HCT116 (cell line): ENCODE results near the gene PDE7B. TPM values are rescaled to one million over a fixed set of nuclear protein-coding genes. Genes with fewer than 3 reads are reported as not detected.

Source experiments
- ATAC-seq: fragments of 200-7000 bp; cut with Tn5 transposase; 2 replicates; pipeline ENCODE4 v1.9.1; 2020; ENCODE audit warnings: mild to moderate bottlenecking, moderate library complexity
- BruUV-seq: library from RNA; stranded (reverse); fragments of 400-500 nt; replicated peaks from 2 replicates; lab custom pipeline; 2021; lab: Mats Ljungman, UMichigan
- CTCF ChIA-PET: fragments of 300-600 bp; sonication (Branson Sonifier 250); formaldehyde crosslinking; loops from one replicate; lab custom pipeline; 2021; ENCODE audit warnings: antibody characterized with exemption; lab: Charles Lee
- POLR2A ChIA-PET: fragments of 300-600, 350-600 bp; sonication (Branson Sonifier 250); formaldehyde crosslinking; loops from one replicate; lab custom pipeline; 2021; ENCODE audit warnings: antibody characterized with exemption; lab: Charles Lee
- RAD21 ChIA-PET, 2 experiments: fragments of 300-600 bp; sonication (Branson Sonifier 250); formaldehyde crosslinking; loops; one replicate each; lab custom pipeline; 2023; ENCODE audit warnings: low total read pairs in 2 of 2; ENCODE audit not compliant: uncharacterized antibody in 2 of 2, unreplicated experiment in 2 of 2, low non-redundant PET in 1 of 2; lab: Charles Lee
- DNase-seq: peaks from one replicate; pipeline ENCODE4 v3.0.0-alpha.2; 2010; ENCODE audit warnings: low read depth, low spot score
- H2AFZ ChIP-seq: fragments of 200-600 bp; shearing (Covaris generic), sonication (generic); 2 replicates; pipeline ENCODE4 v1.6.1; 2017; ENCODE audit warnings: low read depth, mixed run types, mixed read lengths, antibody characterized with exemption, low read length; ENCODE audit not compliant: poor library complexity, severe bottlenecking
- H3K27ac ChIP-seq: 2 replicates; pipeline ENCODE4 v1.5.1; 2012; ENCODE audit warnings: low read depth, low read length
- H3K27me3 ChIP-seq: fragments of 200-600 bp; sonication (generic); 2 replicates; pipeline ENCODE4 v1.6.1; 2016; ENCODE audit warnings: mixed run types, low read length, mixed read lengths; ENCODE audit not compliant: insufficient read depth
- H3K36me3 ChIP-seq, 2 experiments: fragments of 200-500 bp in 1 of 2; fragments of 200-600 bp in 1 of 2; sonication (Bioruptor generic) in 1 of 2; sonication (generic) in 1 of 2; 2 replicates each; pipeline versions ENCODE4 v1.5.1 to v1.6.1; 2014 to 2016; ENCODE audit warnings: low read length in 2 of 2, inconsistent platforms in 1 of 2, mixed read lengths in 1 of 2, mixed run types in 1 of 2; ENCODE audit not compliant: insufficient read depth in 2 of 2, control insufficient read depth in 1 of 2
- H3K4me1 ChIP-seq, 2 experiments: fragments of 200-600 bp in 1 of 2; sonication (generic) in 1 of 2; 2 replicates each; pipeline versions ENCODE4 v1.5.1 to v1.6.1; 2012 to 2017; ENCODE audit warnings: low read length in 2 of 2, inconsistent platforms in 1 of 2, mild to moderate bottlenecking in 1 of 2, mixed read lengths in 1 of 2, mixed run types in 1 of 2, moderate library complexity in 1 of 2; ENCODE audit not compliant: insufficient read depth in 2 of 2, control insufficient read depth in 1 of 2
- H3K4me2 ChIP-seq: fragments of 200-600 bp; sonication (generic); 2 replicates; pipeline ENCODE4 v1.6.1; 2017; ENCODE audit warnings: mixed run types, low read length, mixed read lengths
- H3K4me3 ChIP-seq, 2 experiments: fragments of 200-600 bp in 1 of 2; sonication (generic) in 1 of 2; replicated peaks in 1 of 2; 2 replicates each; pipeline ENCODE4 v1.5.1; 2011 to 2016; ENCODE audit warnings: low read length in 2 of 2, control low read depth in 1 of 2, low read depth in 1 of 2, mild to moderate bottlenecking in 1 of 2, mixed read lengths in 1 of 2, mixed run types in 1 of 2
- H3K79me2 ChIP-seq: fragments of 200-600 bp; sonication (generic); 2 replicates; pipeline ENCODE4 v1.6.1; 2017; ENCODE audit warnings: mild to moderate bottlenecking, mixed run types, low read length, moderate library complexity, mixed read lengths; ENCODE audit not compliant: insufficient read depth
- H3K9ac ChIP-seq: fragments of 200-600 bp; sonication (generic); 2 replicates; pipeline ENCODE4 v1.6.1; 2016; ENCODE audit warnings: low read length, mixed read lengths
- H3K9me2 ChIP-seq: fragments of 200-600 bp; sonication (generic), shearing (Covaris generic); 2 replicates; pipeline ENCODE4 v1.6.1; 2017; ENCODE audit warnings: mixed run types, mild to moderate bottlenecking, moderate library complexity; ENCODE audit not compliant: insufficient read depth
- H3K9me3 ChIP-seq, 2 experiments: fragments of 200-500 bp in 1 of 2; fragments of 200-600 bp in 1 of 2; sonication (Bioruptor generic) in 1 of 2; sonication (generic) in 1 of 2; 2 replicates each; pipeline ENCODE4 v1.6.1; 2014 to 2017; ENCODE audit warnings: low read length in 2 of 2, mixed read lengths in 2 of 2, inconsistent platforms in 1 of 2, low read depth in 1 of 2, mild to moderate bottlenecking in 1 of 2, mixed run types in 1 of 2, moderate library complexity in 1 of 2; ENCODE audit not compliant: control insufficient read depth in 1 of 2, insufficient read depth in 1 of 2
- H4K20me1 ChIP-seq: fragments of 200-600 bp; sonication (generic), shearing (Covaris generic); 2 replicates; pipeline ENCODE4 v1.6.1; 2017; ENCODE audit warnings: mixed run types, mild to moderate bottlenecking, moderate library complexity; ENCODE audit not compliant: insufficient read depth
- CEBPB ChIP-seq: IDR thresholded peaks from 2 replicates; pipeline ENCODE4 v1.6.1; 2012; ENCODE audit warnings: low read depth
- ELF1 ChIP-seq: IDR thresholded peaks from 2 replicates; pipeline ENCODE4 v1.6.1; 2012; ENCODE audit warnings: low read depth, borderline replicate concordance
- FOSL1 ChIP-seq: IDR thresholded peaks from 2 replicates; pipeline ENCODE4 v1.6.1; 2012; ENCODE audit warnings: low read depth
- SIN3A ChIP-seq: IDR thresholded peaks from 2 replicates; pipeline ENCODE4 v1.6.1; 2012; ENCODE audit warnings: low read depth
- TCF7L2 ChIP-seq: IDR thresholded peaks from 2 replicates; pipeline ENCODE4 v1.7.0; 2011; ENCODE audit warnings: borderline replicate concordance, inconsistent platforms; ENCODE audit not compliant: insufficient read depth, insufficient read length; ENCODE audit errors: extremely low read depth
- intact Hi-C: fragments of 100-400 bp; cut with micrococcal nuclease; formaldehyde crosslinking; loops from 2 replicates; pipeline ENCODE4 v1.10.0; 2022
- total RNA-seq: library from RNA; stranded (reverse); gene quantifications from one replicate; pipeline ENCODE4 v1.2.1, GENCODE V29; 2021; ENCODE audit not compliant: unreplicated experiment
- TF ChIP-seq, protein P1 (sequence below), 3 experiments: fragments of 200-600 bp in 1 of 3; sonication (generic) in 1 of 3; IDR thresholded peaks in 2 of 3; conservative IDR thresholded peaks in 1 of 3; 2 replicates each; pipeline ENCODE4 v1.5.1; 2012 to 2017; ENCODE audit warnings: low read depth in 2 of 3, low read length in 2 of 3, antibody characterized with exemption in 1 of 3, borderline replicate concordance in 1 of 3, control low read depth in 1 of 3, mild to moderate bottlenecking in 1 of 3, mixed read lengths in 1 of 3, mixed run types in 1 of 3, moderate library complexity in 1 of 3; ENCODE audit not compliant: insufficient read depth in 1 of 3

The PDE7B gene
- total RNA-seq, 1 experiment from 2014 or later: 0.61 TPM

DNA sequence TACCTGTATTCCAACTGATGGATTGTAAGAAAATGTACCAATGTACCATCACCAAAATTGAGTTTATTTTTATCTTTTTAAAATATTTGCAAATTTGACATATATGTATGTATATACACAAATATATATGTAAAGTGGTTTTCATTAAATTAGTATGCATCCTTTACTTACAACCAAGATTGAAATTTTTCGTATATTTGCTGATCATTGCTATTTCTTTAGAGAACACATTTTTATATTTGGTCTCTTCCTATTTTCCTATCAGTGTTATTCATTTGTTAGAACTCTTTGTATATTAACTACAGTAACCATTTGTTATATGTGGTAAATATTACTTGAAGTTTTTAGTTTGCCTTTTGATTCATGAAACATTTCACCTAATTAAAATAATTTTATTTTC is 324.4 kb downstream of the PDE7B start (continued):
- TF ChIP-seq SIN3A (no peak), ELF1 (no peak)

DNA sequence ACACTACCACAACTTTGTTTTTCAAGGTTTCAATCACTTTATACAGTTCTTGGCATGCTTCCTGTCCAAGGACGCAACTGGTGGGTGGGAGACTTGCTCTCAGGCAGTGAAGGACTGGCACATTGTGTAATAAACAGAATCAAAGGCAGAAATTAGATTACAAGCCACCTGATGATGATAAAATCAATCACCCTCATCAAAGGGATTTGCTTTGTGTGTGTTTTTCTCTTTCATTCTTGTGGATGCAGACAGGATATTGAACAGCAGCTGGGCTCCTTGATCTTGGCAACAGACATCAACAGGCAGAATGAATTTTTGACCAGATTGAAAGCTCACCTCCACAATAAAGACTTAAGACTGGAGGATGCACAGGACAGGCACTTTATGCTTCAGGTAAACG is 327.2 kb downstream of the PDE7B start:
- ATAC-seq: no peak
- ChIA-PET POLR2A (no interaction called here), CTCF (no interaction called here)

More for the DNA sequence above, 327.2 kb downstream of the PDE7B start:
- intact Hi-C loops: no loop called here
- Histone ChIP-seq H3K27ac (no peak overlapping the region), H3K9ac (no peak overlapping the region), H3K79me2 (no peaks in the 10 kb centered on the region), H4K20me1 (no peaks in the 10 kb centered on the region), H3K36me3 (no peaks in the 10 kb centered on the region), H3K4me2 (no peak overlapping the region), H2AFZ (no peak overlapping the region), H3K9me3 (no peaks in the 10 kb centered on the region), H3K4me3 (no peak overlapping the region), H3K27me3 (no peaks in the 10 kb centered on the region), H3K9me2 (no peaks in the 10 kb centered on the region)
- RAD21 ChIA-PET: no interaction called here
- no TSS peak for BruUV-seq
- no peak for DNase-seq
- TF ChIP-seq TCF7L2: peak; percentile 50
- TF ChIP-seq, protein P1, sequence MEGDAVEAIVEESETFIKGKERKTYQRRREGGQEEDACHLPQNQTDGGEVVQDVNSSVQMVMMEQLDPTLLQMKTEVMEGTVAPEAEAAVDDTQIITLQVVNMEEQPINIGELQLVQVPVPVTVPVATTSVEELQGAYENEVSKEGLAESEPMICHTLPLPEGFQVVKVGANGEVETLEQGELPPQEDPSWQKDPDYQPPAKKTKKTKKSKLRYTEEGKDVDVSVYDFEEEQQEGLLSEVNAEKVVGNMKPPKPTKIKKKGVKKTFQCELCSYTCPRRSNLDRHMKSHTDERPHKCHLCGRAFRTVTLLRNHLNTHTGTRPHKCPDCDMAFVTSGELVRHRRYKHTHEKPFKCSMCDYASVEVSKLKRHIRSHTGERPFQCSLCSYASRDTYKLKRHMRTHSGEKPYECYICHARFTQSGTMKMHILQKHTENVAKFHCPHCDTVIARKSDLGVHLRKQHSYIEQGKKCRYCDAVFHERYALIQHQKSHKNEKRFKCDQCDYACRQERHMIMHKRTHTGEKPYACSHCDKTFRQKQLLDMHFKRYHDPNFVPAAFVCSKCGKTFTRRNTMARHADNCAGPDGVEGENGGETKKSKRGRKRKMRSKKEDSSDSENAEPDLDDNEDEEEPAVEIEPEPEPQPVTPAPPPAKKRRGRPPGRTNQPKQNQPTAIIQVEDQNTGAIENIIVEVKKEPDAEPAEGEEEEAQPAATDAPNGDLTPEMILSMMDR (IDR thresholded peaks at IDR 0.05 in 2 of 3, conservative IDR thresholded peaks at IDR 0.05 in 1 of 3; ENCODE audit: borderline replicate concordance in 1 of 3, insufficient read depth in 1 of 3, low read depth in 2 of 3, low read length in 2 of 3): no peak
- no peak for TF ChIP-seq FOSL1
- TF ChIP-seq CEBPB: no peak
- TF ChIP-seq, all 23 proteins: peak for 1
- H3K4me1 ChIP-seq: no peaks in the 10 kb centered on the region
